GM19240 (cell line): ENCODE results near the gene LMLN.
"Not testable (repeated sequence)": the region's sequence is repeated elsewhere in the genome, so short reads cannot be mapped to it uniquely, and the experiment has no call there.

Experiments used
- DNase-seq: peaks from one replicate; pipeline ENCODE4 v3.0.0; 2011; ENCODE audit warnings: low spot score; ENCODE audit not compliant: insufficient read length

The LMLN gene

GRCh38 chr3:197957790-197958133, 2.3 kb upstream of the LMLN start:
- DNase-seq = no peak

GRCh38 chr3:197958346-197958745, 1.7 kb upstream of the LMLN start:
- DNase-seq = no peak

- not testable (repeated sequence) for DNase-seq
Observed at GRCh38 chr3:197958848-197959247, 1.2 kb upstream of the LMLN start.

GRCh38 chr3:197959500-197959890, 522 bp upstream of the LMLN start:
- DNase-seq = no peak

- DNase-seq = no peak
Observed at GRCh38 chr3:197960694-197961581, 921 bp downstream of the LMLN start.

- DNase-seq = no peak
Observed at GRCh38 chr3:197961582-197961945, 1.5 kb downstream of the LMLN start.

GRCh38 chr3:197963019-197963637, 3.1 kb downstream of the LMLN start:
- DNase-seq = no peak

- DNase-seq = not testable (repeated sequence)
Observed at GRCh38 chr3:197967337-197967989, 7.4 kb downstream of the LMLN start.

GRCh38 chr3:197970588-197970987, 10.6 kb downstream of the LMLN start:
- no peak for DNase-seq

GRCh38 chr3:197974016-197974415, 14.0 kb downstream of the LMLN start:
- DNase-seq = no peak

GRCh38 chr3:197975311-197975710, 15.3 kb downstream of the LMLN start:
- no peak for DNase-seq

GRCh38 chr3:197983076-197983475, 23.1 kb downstream of the LMLN start:
- DNase-seq = no peak

GRCh38 chr3:197989651-197990050, 29.6 kb downstream of the LMLN start:
- DNase-seq = no peak

GRCh38 chr3:197994736-197995135, 34.7 kb downstream of the LMLN start:
- DNase-seq = no peak

GRCh38 chr3:197996855-197997254, 36.8 kb downstream of the LMLN start:
- DNase-seq = no peak

- DNase-seq = no peak
Observed at GRCh38 chr3:197997936-197998335, 37.9 kb downstream of the LMLN start.

GRCh38 chr3:198017090-198017489, 57.1 kb downstream of the LMLN start:
- DNase-seq = no peak

- no peak for DNase-seq
Observed at GRCh38 chr3:198018416-198018815, 58.4 kb downstream of the LMLN start.

- no peak for DNase-seq
Observed at GRCh38 chr3:198019115-198019514, 59.1 kb downstream of the LMLN start.

- DNase-seq = no peak
Observed at GRCh38 chr3:198021320-198021719, 61.3 kb downstream of the LMLN start.

- no peak for DNase-seq
Observed at GRCh38 chr3:198022604-198023003, 62.6 kb downstream of the LMLN start.

- no peak for DNase-seq
Observed at GRCh38 chr3:198025644-198026043, 65.6 kb downstream of the LMLN start.

GRCh38 chr3:198026620-198027019, 66.6 kb downstream of the LMLN start:
- DNase-seq = no peak
